Aorta (tissue), 5 donors: ENCODE data around the gene CCDC17. TPM values are rescaled to one million over a fixed set of nuclear protein-coding genes. Genes with fewer than 3 reads are reported as not detected.
A peak's percentile ranks its signal among the peaks of the same experiment; 100 is the strongest.

Experiments used
- ATAC-seq: fragments of 200-7000 bp; cut with Tn5 transposase; one replicate; pipeline ENCODE4 v1.9.1; 2022; ENCODE audit warnings: moderate library complexity; ENCODE audit not compliant: low FRiP score
- DNase-seq, 2 donors: peaks; one replicate each; pipeline ENCODE4 v3.0.0-alpha.2; 2020
- H3K27ac ChIP-seq, 2 donors: one replicate each; pipeline ENCODE4 v1.5.1; 2013; ENCODE audit warnings: low read length in 2 of 2, mild to moderate bottlenecking in 2 of 2, moderate library complexity in 2 of 2, control low read depth in 1 of 2, inconsistent platforms in 1 of 2, low read depth in 1 of 2
- H3K27me3 ChIP-seq, 2 donors: one replicate each; pipeline ENCODE4 v1.6.1; 2013; ENCODE audit warnings: control low read depth in 1 of 2, low read length in 1 of 2, mild to moderate bottlenecking in 1 of 2, moderate library complexity in 1 of 2; ENCODE audit not compliant: insufficient read depth in 2 of 2, control insufficient read depth in 1 of 2
- H3K36me3 ChIP-seq, 2 donors: one replicate each; pipeline ENCODE4 v1.6.1; 2013; ENCODE audit warnings: control low read depth in 1 of 2, low read length in 1 of 2, mild to moderate bottlenecking in 1 of 2; ENCODE audit not compliant: insufficient read depth in 2 of 2, control insufficient read depth in 1 of 2
- H3K4me1 ChIP-seq, 2 donors: one replicate each; pipeline ENCODE4 v1.6.1; 2013; ENCODE audit warnings: low read length in 2 of 2, control low read depth in 1 of 2, mild to moderate bottlenecking in 1 of 2, moderate library complexity in 1 of 2; ENCODE audit not compliant: insufficient read depth in 2 of 2, control insufficient read depth in 1 of 2
- H3K4me3 ChIP-seq, 2 donors: one replicate each; pipeline ENCODE4 v1.5.1; 2013; ENCODE audit warnings: low read length in 2 of 2, control low read depth in 1 of 2, mild to moderate bottlenecking in 1 of 2
- H3K9me3 ChIP-seq: one replicate; pipeline ENCODE4 v1.6.1; 2013; ENCODE audit warnings: mild to moderate bottlenecking, low read length; ENCODE audit not compliant: control insufficient read depth
- WGBS, 2 donors: extraction: QIAGEN DNeasy Blood & Tissue Kit; methylation state at CpG; one replicate each; pipeline ENCODE4 v1.1.7; 2013; 5-methylcytosine and 5-hydroxymethylcytosine counted together
- intact Hi-C, 2 donors: fragments of 100-400 bp; cut with DNase I; formaldehyde crosslinking; loops; one replicate each; pipeline versions ENCODE4 v1.14.2 to v1.15.0; 2022
- polyA plus RNA-seq, 2 donors: library from polyadenylated mRNA; stranded (reverse); fragments of 200-250 nt; gene quantifications; one replicate each; pipeline ENCODE4 v1.2.3, GENCODE V29; 2013
- total RNA-seq, 2 donors: library from RNA; stranded (reverse); fragmentation: NEBNext Ultra II Directional; extraction: Animal tissue kit (Norgen Biotek cat#: 25700); gene quantifications; one replicate each; pipeline ENCODE4 v1.2.1, GENCODE V29; 2021
- donor health status: healthy with polysubstance abuse.
- donor health status: Bipolar disorder and iron deficiency.
- donor health status: DM: no; HTN: no; CAD: no.
- donor health status: DM: no; HTN: no; CAD: no.
- donor health status: DM: yes; HTN: yes; CAD: no.

CCDC17 gene
- total and polyA plus RNA-seq, 4 donors, result 0.69 to 3.3 (median 1.8) TPM; not detected in 1

- no peaks in the 10 kb centered on the region for H3K4me1 ChIP-seq
- H3K36me3 ChIP-seq, result peaks cover 0 to 7% of the 10 kb centered on the region in 2 donors
- WGBS, 2 donors, result 83 to 86% methylated on average over 4 of the region's 4 CpGs
- H3K4me3 ChIP-seq, result no peak overlapping the region
- no peak overlapping the region for H3K27ac ChIP-seq
- ATAC-seq (no peak), DNase-seq (no peak)
- H3K27me3 ChIP-seq, result no peaks in the 10 kb centered on the region
- no peaks in the 10 kb centered on the region for H3K9me3 ChIP-seq
- intact Hi-C loops, result no loop called here
These were observed 29.4 kb downstream of the CCDC17 start for GRCh38 chr1:45594412-45594811.

GRCh38 chr1:45589861-45590260, 34.0 kb downstream of the CCDC17 start:
- H3K4me3 ChIP-seq, result peak overlapping the region in 1 of 2 donors; percentile 27
- H3K27me3 ChIP-seq, result no peaks in the 10 kb centered on the region
- H3K9me3 ChIP-seq, result no peaks in the 10 kb centered on the region
- H3K36me3 ChIP-seq, result peaks cover 0 to 3% of the 10 kb centered on the region in 2 donors
- H3K27ac ChIP-seq, result no peak overlapping the region
- intact Hi-C loops, result no loop called here
- no peaks in the 10 kb centered on the region for H3K4me1 ChIP-seq
- WGBS, 2 donors, result 0 to 3% methylated on average over 1 of the region's 1 CpG
- ATAC-seq (no peak), DNase-seq (no peak)

- Histone ChIP-seq H3K4me1 (no peaks in the 10 kb centered on the region), H3K27ac (no peak overlapping the region), H3K27me3 (no peaks in the 10 kb centered on the region), H3K36me3 (no peaks in the 10 kb centered on the region), H3K9me3 (no peaks in the 10 kb centered on the region), H3K4me3 (no peak overlapping the region)
- no peak for DNase-seq
- intact Hi-C loops, result no loop called here
- ATAC-seq, result no peak
- 77 to 79% methylated on average over 4 of the region's 4 CpGs for WGBS, 2 donors
These were observed 37.1 kb downstream of the CCDC17 start for GRCh38 chr1:45586769-45587168.

- Histone ChIP-seq H3K4me3 (peak overlapping the region in 1 of 2 donors; percentile 76), H3K4me1 (no peaks in the 10 kb centered on the region), H3K9me3 (no peaks in the 10 kb centered on the region), H3K36me3 (no peaks in the 10 kb centered on the region), H3K27me3 (no peaks in the 10 kb centered on the region), H3K27ac (no peak overlapping the region)
- intact Hi-C loops, result no loop called here
- ATAC-seq (no peak), DNase-seq (no peak)
- WGBS, 2 donors, result 34% methylated on average over 7 of the region's 7 CpGs
These were observed 38.3 kb downstream of the CCDC17 start for GRCh38 chr1:45585496-45586075.

- ATAC-seq (no peak), DNase-seq (no peak)
- intact Hi-C loops, result no loop called here
- Histone ChIP-seq H3K36me3 (no peaks in the 10 kb centered on the region), H3K4me3 (peak overlapping the region; percentile 76 to 82), H3K27me3 (no peaks in the 10 kb centered on the region), H3K4me1 (no peaks in the 10 kb centered on the region), H3K9me3 (no peaks in the 10 kb centered on the region), H3K27ac (no peak overlapping the region)
- WGBS, 2 donors, result 1 to 2% methylated on average over 5 of the region's 5 CpGs
These were observed 38.8 kb downstream of the CCDC17 start for GRCh38 chr1:45585110-45585426.

- H3K4me3 ChIP-seq, result peak overlapping the region; percentile 76 to 92
- intact Hi-C loops, result loop anchor here in 1 of 2 donors (1.0 kb wide), 1 partner anchor 103 kb away; no protein-coding TSS in a partner anchor
- H3K27me3 ChIP-seq, result no peaks in the 10 kb centered on the region
- no peaks in the 10 kb centered on the region for H3K4me1 ChIP-seq
- WGBS, 2 donors, result 0% methylated on average over 45 to 59 of the region's 59 CpGs
- H3K9me3 ChIP-seq, result no peaks in the 10 kb centered on the region
- DNase-seq, result peak; percentile 92 to 96
- H3K27ac ChIP-seq, result peak overlapping the region in 1 of 2 donors; percentile 48
- ATAC-seq, result peak; percentile 91
- no peaks in the 10 kb centered on the region for H3K36me3 ChIP-seq
These were observed 39.3 kb downstream of the CCDC17 start for GRCh38 chr1:45584351-45585109.

- Histone ChIP-seq H3K4me3 (peak within 1 kb of the TSS; percentile 76 to 92), H3K4me1 (no peaks in the 10 kb centered on the region), H3K27ac (peak within 1 kb of the TSS; percentile 14 to 96), H3K9me3 (no peaks in the 10 kb centered on the region), H3K27me3 (no peaks in the 10 kb centered on the region), H3K36me3 (no peaks in the 10 kb centered on the region)
- ATAC-seq (peak; percentile 96), DNase-seq (peak; percentile 92 to 97)
- intact Hi-C loops, result loop anchor here in 1 of 2 donors (1.0 kb wide), 1 partner anchor 103 kb away; no protein-coding TSS in a partner anchor
- 0 to 1% methylated on average over 40 to 41 of the region's 41 CpGs for WGBS, 2 donors
These were observed 40.0 kb downstream of the CCDC17 start, which contains the start of gene NASP for GRCh38 chr1:45583666-45584350. Gene NASP (plus strand): TSS chr1:45584041. CDS start chr1:45584147, 106 bp downstream.

- no peaks in the 10 kb centered on the region for H3K9me3 ChIP-seq
- intact Hi-C loops, result no loop called here
- H3K27ac ChIP-seq, result peak overlapping the region; percentile 14 to 96
- WGBS, 2 donors, result 0% methylated on average over 19 of the region's 19 CpGs
- ATAC-seq, result peak; percentile 93
- H3K4me1 ChIP-seq, result no peaks in the 10 kb centered on the region
- peak overlapping the region; percentile 76 to 92 for H3K4me3 ChIP-seq
- no peaks in the 10 kb centered on the region for H3K36me3 ChIP-seq
- no peaks in the 10 kb centered on the region for H3K27me3 ChIP-seq
- DNase-seq, result peak; percentile 97 to 98
These were observed 40.6 kb downstream of the CCDC17 start for GRCh38 chr1:45583264-45583665.
